ENCODE data around the gene ASXL2. TPM values are rescaled to one million over a fixed set of nuclear protein-coding genes. Genes with fewer than 3 reads are reported as not detected.
"Not testable (repeated sequence)": the region's sequence is repeated elsewhere in the genome, so short reads cannot be mapped to it uniquely, and the experiment has no call there.

Gene ASXL2
- total and polyA plus RNA-seq, 7 donors: 1.8 to 15.5 (median 10.7) TPM

DNA sequence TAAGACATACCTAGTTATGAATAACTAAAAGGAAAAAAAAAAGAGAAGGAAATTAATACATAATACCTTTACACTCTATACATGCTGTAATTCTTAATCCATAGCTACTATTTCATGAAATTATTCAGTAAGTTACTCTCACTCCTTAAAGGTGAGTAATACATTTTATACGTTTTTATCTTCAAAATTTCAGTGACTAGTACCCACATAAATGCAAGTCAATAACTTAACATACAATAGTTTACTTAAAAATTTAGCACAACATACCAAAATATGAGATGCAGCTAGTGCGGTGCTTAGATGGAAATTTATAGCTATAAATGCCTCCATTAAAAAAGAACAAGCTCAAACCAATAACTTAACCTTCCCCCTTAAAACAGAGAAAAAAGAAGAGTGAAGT, 168.9 kb downstream of the ASXL2 start:
- no peaks in the 10 kb centered on the region for H3K36me3 ChIP-seq
- H3K4me1 ChIP-seq: peaks cover 0 to 7% (median 0%) of the 10 kb centered on the region in 4 donors
- H3K27ac ChIP-seq: no peak overlapping the region
- no peak for TF ChIP-seq EP300 (IDR thresholded peaks at IDR 0.05)
- TF ChIP-seq POLR2A (IDR thresholded peaks at IDR 0.05): no peak
- TF ChIP-seq POLR2AphosphoS5 (IDR thresholded peaks at IDR 0.05): no peak
- no peak for TF ChIP-seq CTCF (IDR thresholded peaks at IDR 0.05)
- 86 to 91% methylated on average over 2 of the region's 2 CpGs for WGBS, 2 donors
- H3K4me3 ChIP-seq: no peak overlapping the region
- intact Hi-C loops (cut with DNase I): no loop called here
- H3K27me3 ChIP-seq: no peaks in the 10 kb centered on the region
- no peak for DNase-seq
- no peaks in the 10 kb centered on the region for H3K9me3 ChIP-seq

DNA sequence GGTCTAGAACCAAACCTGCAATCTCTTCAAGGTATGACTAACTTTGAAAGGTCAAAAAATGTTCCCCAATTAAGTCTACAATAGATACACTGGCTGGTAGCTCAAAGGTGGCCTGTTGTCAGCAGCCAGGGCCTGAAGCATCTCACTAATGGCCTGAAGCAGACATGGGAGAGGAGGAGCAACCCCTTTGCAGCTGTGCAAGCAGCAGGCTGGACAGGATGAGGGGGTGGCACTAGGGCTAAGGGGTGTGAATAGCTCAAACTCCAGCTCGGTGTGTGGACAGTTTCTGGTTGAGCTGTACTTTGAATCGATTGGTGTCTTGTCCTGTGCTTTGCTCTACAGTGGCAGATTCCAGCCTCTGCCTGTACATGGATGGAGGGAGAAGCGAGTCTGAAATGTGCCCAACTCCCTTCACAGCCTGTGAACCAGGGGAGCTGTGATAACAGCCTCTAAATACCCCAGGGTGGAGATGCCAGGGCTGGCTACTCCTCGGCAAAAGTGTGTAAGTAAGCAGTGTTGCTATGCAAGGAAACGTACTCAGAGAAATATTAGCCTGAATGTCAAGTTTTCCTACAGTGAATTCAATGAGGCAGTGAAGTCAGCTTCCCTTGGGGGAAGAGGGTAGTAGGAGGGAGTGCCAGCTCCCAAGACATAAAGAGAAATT, 170.2 kb downstream of the ASXL2 start:
- intact Hi-C loops (cut with DNase I): no loop called here
- Histone ChIP-seq H3K27me3 (no peaks in the 10 kb centered on the region), H3K36me3 (no peaks in the 10 kb centered on the region), H3K4me1 (peaks cover 0 to 7% (median 0%) of the 10 kb centered on the region in 4 donors), H3K27ac (no peak overlapping the region), H3K4me3 (no peak overlapping the region), H3K9me3 (no peaks in the 10 kb centered on the region)
- TF ChIP-seq EP300 (IDR thresholded peaks at IDR 0.05) (no peak), POLR2AphosphoS5 (IDR thresholded peaks at IDR 0.05) (no peak), CTCF (IDR thresholded peaks at IDR 0.05) (no peak), POLR2A (IDR thresholded peaks at IDR 0.05) (no peak)
- WGBS, 2 donors: 70 to 76% methylated on average over 5 of the region's 5 CpGs
- no peak for DNase-seq

DNA sequence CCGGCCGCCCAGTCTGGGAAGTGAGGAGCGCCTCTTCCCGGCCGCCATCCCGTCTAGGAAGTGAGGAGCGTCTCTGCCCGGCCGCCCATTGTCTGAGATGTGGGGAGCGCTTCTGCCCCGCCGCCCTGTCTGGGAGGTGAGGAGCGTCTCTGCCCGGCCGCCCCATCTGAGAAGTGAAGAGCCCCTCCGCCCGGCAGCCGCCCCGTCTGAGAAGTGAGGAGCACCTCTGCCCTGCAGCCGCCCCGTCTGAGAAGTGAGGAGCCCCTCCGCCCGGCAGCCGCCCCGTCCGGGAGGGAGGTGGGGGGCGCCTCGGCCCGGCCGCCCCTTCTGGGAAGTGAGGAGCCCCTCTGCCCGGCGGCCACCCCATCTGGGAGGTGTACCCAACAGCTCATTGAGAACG, 172.7 kb downstream of the ASXL2 start:
- H3K4me1 ChIP-seq; DNase-seq; H3K27ac ChIP-seq; intact Hi-C loops (cut with DNase I); H3K27me3 ChIP-seq; H3K36me3 ChIP-seq; H3K4me3 ChIP-seq; H3K9me3 ChIP-seq: not testable (repeated sequence)
- WGBS, 2 donors: 94 to 95% methylated on average over 33 of the region's 33 CpGs

DNA sequence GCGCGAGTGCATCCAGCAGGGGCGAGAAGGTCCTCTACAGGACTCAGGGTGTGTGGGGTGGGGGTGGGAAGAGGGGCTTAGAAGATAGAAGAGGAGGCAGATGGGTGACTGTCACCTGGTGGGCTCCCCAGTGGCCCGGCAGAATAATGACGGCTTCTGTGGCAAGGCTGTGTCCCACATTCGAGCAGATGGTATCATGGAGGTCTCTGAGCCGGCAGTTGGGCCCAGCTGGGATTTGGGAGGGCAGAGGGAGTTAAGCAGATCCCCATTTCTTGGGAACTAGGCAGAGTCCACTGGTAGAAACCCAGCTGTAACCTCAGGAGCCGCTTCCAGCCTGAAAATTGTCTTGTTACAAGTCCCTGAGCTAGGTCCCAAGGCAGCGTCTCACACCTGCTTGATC, 176.5 kb downstream of the ASXL2 start:
- Histone ChIP-seq H3K9me3 (no peaks in the 10 kb centered on the region), H3K4me3 (no peak overlapping the region), H3K27me3 (no peaks in the 10 kb centered on the region), H3K36me3 (no peaks in the 10 kb centered on the region), H3K4me1 (no peaks in the 10 kb centered on the region), H3K27ac (no peak overlapping the region)
- intact Hi-C loops (cut with DNase I): no loop called here
- no peak for DNase-seq
- WGBS, 2 donors: 93% methylated on average over 9 of the region's 9 CpGs
- TF ChIP-seq POLR2A (IDR thresholded peaks at IDR 0.05) (no peak), POLR2AphosphoS5 (IDR thresholded peaks at IDR 0.05) (no peak), EP300 (IDR thresholded peaks at IDR 0.05) (no peak), CTCF (IDR thresholded peaks at IDR 0.05) (no peak)

GRCh38 chr2:25700221-25700660, 178.0 kb downstream of the ASXL2 start:
- no peak for DNase-seq
- TF ChIP-seq CTCF (IDR thresholded peaks at IDR 0.05) (peak in 3 of 4 experiments; percentile 48 to 65 (median 52)), POLR2A (IDR thresholded peaks at IDR 0.05) (no peak)
- no peaks in the 10 kb centered on the region for H3K9me3 ChIP-seq
- H3K27me3 ChIP-seq: no peaks in the 10 kb centered on the region
- H3K36me3 ChIP-seq: no peaks in the 10 kb centered on the region
- WGBS, 2 donors: 10 to 33% methylated on average over 6 of the region's 6 CpGs
- no peak overlapping the region for H3K27ac ChIP-seq
- H3K4me3 ChIP-seq: no peak overlapping the region
- intact Hi-C loops (cut with DNase I): no loop called here
- no peaks in the 10 kb centered on the region for H3K4me1 ChIP-seq
